T-cell (primary cell): ENCODE results near the gene CYB561D2. TPM values are rescaled to one million over a fixed set of nuclear protein-coding genes. Genes with fewer than 3 reads are reported as not detected.

ENCODE experiments used
- ATAC-seq, 4 experiments: fragments of 200-7000 bp in 3 of 4; fragments of 150-1000 bp in 1 of 4; cut with Tn5 transposase; replicated peaks in 1 of 4; 1 replicate in 3 of 4; 2 replicates in 1 of 4; pipeline ENCODE4 v1.10.0; 2021; ENCODE audit warnings: moderate library complexity in 3 of 4, mild to moderate bottlenecking in 2 of 4, moderate number of reproducible peaks in 1 of 4
- CTCF ChIA-PET, 2 donors: fragments of 300-600 bp; sonication (Branson Sonifier 250); formaldehyde crosslinking; loops; one replicate each; lab custom pipeline; 2022; ENCODE audit warnings: antibody characterized with exemption in 2 of 2; lab: Charles Lee
- POLR2A ChIA-PET, 2 donors: fragments of 300-600 bp; sonication (Branson Sonifier 250); formaldehyde crosslinking; loops; one replicate each; lab custom pipeline; 2022; ENCODE audit warnings: antibody characterized with exemption in 2 of 2; lab: Charles Lee
- DNase-seq, 35 experiments: peaks; one replicate each; pipeline versions ENCODE4 v3.0.0 to v3.0.0-alpha.2; 2013 to 2023
- H3K27ac ChIP-seq: one replicate; pipeline ENCODE4 v1.5.1; 2013; ENCODE audit warnings: low read length
- H3K27me3 ChIP-seq, 2 experiments: replicated peaks in 1 of 2; 1 replicate in 1 of 2; 2 replicates in 1 of 2; pipeline versions ENCODE4 v1.6.1 to v1.7.0; 2013; ENCODE audit warnings: low read length in 1 of 2, mixed read lengths in 1 of 2; ENCODE audit not compliant: control insufficient read depth in 2 of 2, insufficient read depth in 2 of 2; ENCODE audit errors: extremely low read depth in 1 of 2
- H3K36me3 ChIP-seq, 2 donors: 1 replicate in 1 of 2; 2 replicates in 1 of 2; pipeline versions ENCODE4 v1.6.1 to v1.7.0; 2013; ENCODE audit warnings: low read length in 1 of 2; ENCODE audit not compliant: control insufficient read depth in 2 of 2, insufficient read depth in 1 of 2; ENCODE audit errors: extremely low read depth in 1 of 2
- H3K4me1 ChIP-seq, 2 experiments: 1 replicate in 1 of 2; 2 replicates in 1 of 2; pipeline versions ENCODE4 v1.6.1 to v1.7.0; 2013; ENCODE audit warnings: low read length in 2 of 2, mixed read lengths in 1 of 2; ENCODE audit not compliant: insufficient read depth in 2 of 2, control insufficient read depth in 1 of 2; ENCODE audit errors: extremely low read depth in 1 of 2
- H3K4me3 ChIP-seq, 2 donors: 1 replicate in 1 of 2; 2 replicates in 1 of 2; pipeline versions ENCODE4 v1.5.1 to v1.7.0; 2013; ENCODE audit warnings: mild to moderate bottlenecking in 2 of 2, low read length in 1 of 2, moderate library complexity in 1 of 2; ENCODE audit not compliant: control insufficient read depth in 1 of 2; ENCODE audit errors: extremely low read depth in 1 of 2
- H3K9me3 ChIP-seq: 2 replicates; pipeline ENCODE4 v1.7.0; 2013
- H3K27ac Mint-ChIP-seq, 2 donors: one replicate each; pipeline ENCODE4 v1.8.0; 2020 to 2021; ENCODE audit warnings: mild to moderate bottlenecking in 2 of 2, mixed read lengths in 2 of 2
- H3K27me3 Mint-ChIP-seq, 2 donors: one replicate each; pipeline ENCODE4 v1.8.0; 2021 to 2022; ENCODE audit warnings: mixed read lengths in 2 of 2
- H3K36me3 Mint-ChIP-seq: one replicate; pipeline ENCODE4 v1.8.0; 2021; ENCODE audit warnings: mixed read lengths
- H3K4me1 Mint-ChIP-seq, 3 donors: one replicate each; pipeline ENCODE4 v1.8.0; 2020 to 2022; ENCODE audit warnings: mixed read lengths in 3 of 3, mild to moderate bottlenecking in 1 of 3
- H3K4me3 Mint-ChIP-seq, 3 donors: one replicate each; pipeline ENCODE4 v1.8.0; 2020 to 2022; ENCODE audit warnings: mild to moderate bottlenecking in 3 of 3, mixed read lengths in 3 of 3, moderate library complexity in 3 of 3
- H3K9me3 Mint-ChIP-seq, 3 donors: one replicate each; pipeline ENCODE4 v1.8.0; 2020 to 2022; ENCODE audit warnings: mixed read lengths in 3 of 3
- WGBS: methylation state at CpG from one replicate; pipeline ENCODE4 v1.1.5; 2013; ENCODE audit warnings: missing lambda C conversion rate; ENCODE audit not compliant: insufficient coverage; 5-methylcytosine and 5-hydroxymethylcytosine counted together
- total RNA-seq, 35 experiments: library from RNA in 6 of 35; stranded (reverse) in 6 of 35; fragments of 120-200 nt in 1 of 35; gene quantifications; one replicate each; pipeline versions ENCODE4 v1.2.1 to v1.2.4 and lab custom pipeline; 2013 to 2026

The CYB561D2 gene
- total RNA-seq, 5 donors from 2014 or later (not counting 1 experiment from before 2014, with no cell fraction given), result 25.7 to 45.3 (median 32.7) TPM

GRCh38 chr3:50351323-50351697, 648 bp downstream of the CYB561D2 start:
- POLR2A ChIA-PET, result interaction anchor here in 1 of 2 donors (0.7 kb wide), 1 partner anchor 9 kb away, joined by 3 read pairs; no protein-coding TSS in a partner anchor
- Mint-ChIP-seq H3K4me1 (peaks cover 62 to 71% (median 67%) of the 10 kb centered on the region in 3 donors), H3K27ac (peak overlapping the region; percentile 99 to 100), H3K9me3 (no peaks in the 10 kb centered on the region), H3K4me3 (peak overlapping the region; percentile 94 to 99 (median 97)), H3K27me3 (no peaks in the 10 kb centered on the region), H3K36me3 (peaks cover 21% of the 10 kb centered on the region)
- Histone ChIP-seq H3K4me1 (peaks cover 23 to 69% of the 10 kb centered on the region in 2 experiments), H3K27me3 (no peaks in the 10 kb centered on the region), H3K9me3 (no peaks in the 10 kb centered on the region), H3K4me3 (peak overlapping the region; percentile 88 to 96), H3K27ac (peak overlapping the region; percentile 89), H3K36me3 (peaks cover 6 to 56% of the 10 kb centered on the region in 2 donors)
- CTCF ChIA-PET, result interaction anchor here (0.5 to 2.1 kb wide), 4 partner anchors 8 to 156 kb away, joined by 3 to 10 read pairs (median 6); partner anchors contain the start of genes HYAL3 (in 1 of the 2), NAA80 (in 1 of the 2) and TMEM115 (in 1 of the 2)
- ATAC-seq, result no peak
- DNase-seq, result no peak
- WGBS, result 51% methylated on average over 7 of the region's 11 CpGs

- H3K4me1 Mint-ChIP-seq, result peaks cover 68 to 74% (median 71%) of the 10 kb centered on the region in 3 donors
- H3K9me3 ChIP-seq, result no peaks in the 10 kb centered on the region
- no peak for ATAC-seq
- ChIA-PET POLR2A (no interaction called here), CTCF (interaction anchor here in 1 of 2 donors (0.7 kb wide), 1 partner anchor 1901 kb away, joined by 10 read pairs; no protein-coding TSS in a partner anchor)
- peaks cover 33 to 70% of the 10 kb centered on the region in 2 experiments for H3K4me1 ChIP-seq
- H3K27ac ChIP-seq, result no peak overlapping the region
- no peak for DNase-seq
- H3K9me3 Mint-ChIP-seq, result no peaks in the 10 kb centered on the region
- H3K4me3 ChIP-seq, result no peak overlapping the region
- 0% methylated on average over 1 of the region's 2 CpGs for WGBS
- H3K27me3 ChIP-seq, result no peaks in the 10 kb centered on the region
- H3K27ac Mint-ChIP-seq, result peak overlapping the region in 1 of 2 donors; percentile 16
- no peaks in the 10 kb centered on the region for H3K27me3 Mint-ChIP-seq
- peaks cover 21% of the 10 kb centered on the region for H3K36me3 Mint-ChIP-seq
- H3K36me3 ChIP-seq, result peaks cover 6 to 58% of the 10 kb centered on the region in 2 donors
- H3K4me3 Mint-ChIP-seq, result no peak overlapping the region
Measured at GRCh38 chr3:50352781-50353180, 2.1 kb downstream of the CYB561D2 start.

- ChIA-PET POLR2A (no interaction called here), CTCF (interaction anchor here in 1 of 2 donors (0.7 kb wide), 1 partner anchor 30 kb away, joined by 3 read pairs; no protein-coding TSS in a partner anchor)
- 99% methylated on average over 10 of the region's 12 CpGs for WGBS
- Histone ChIP-seq H3K4me1 (peaks cover 39 to 70% of the 10 kb centered on the region in 2 experiments), H3K27me3 (no peaks in the 10 kb centered on the region), H3K36me3 (peaks cover 6 to 52% of the 10 kb centered on the region in 2 donors), H3K27ac (no peak overlapping the region), H3K4me3 (no peak overlapping the region), H3K9me3 (no peaks in the 10 kb centered on the region)
- H3K9me3 Mint-ChIP-seq, result no peaks in the 10 kb centered on the region
- no peaks in the 10 kb centered on the region for H3K27me3 Mint-ChIP-seq
- H3K27ac Mint-ChIP-seq, result no peak overlapping the region
- H3K36me3 Mint-ChIP-seq, result peaks cover 20% of the 10 kb centered on the region
- ATAC-seq (no peak), DNase-seq (no peak)
- peaks cover 68 to 74% (median 71%) of the 10 kb centered on the region in 3 donors for H3K4me1 Mint-ChIP-seq
- no peak overlapping the region for H3K4me3 Mint-ChIP-seq
Measured at GRCh38 chr3:50353245-50354004, 2.8 kb downstream of the CYB561D2 start.

GRCh38 chr3:50354186-50354764, 3.6 kb downstream of the CYB561D2 start:
- Mint-ChIP-seq H3K27ac (peak overlapping the region in 1 of 2 donors; percentile 5), H3K4me3 (no peak overlapping the region), H3K4me1 (peaks cover 64 to 70% (median 65%) of the 10 kb centered on the region in 3 donors)

GRCh38 chr3:50354850-50355249, 4.2 kb downstream of the CYB561D2 start:
- CTCF ChIA-PET, result no interaction called here
- Mint-ChIP-seq H3K9me3 (no peaks in the 10 kb centered on the region), H3K4me3 (no peak overlapping the region), H3K4me1 (peaks cover 65 to 70% (median 66%) of the 10 kb centered on the region in 3 donors), H3K27me3 (no peaks in the 10 kb centered on the region), H3K27ac (peak overlapping the region in 1 of 2 donors; percentile 4), H3K36me3 (peaks cover 13% of the 10 kb centered on the region)
- DNase-seq (no peak), ATAC-seq (no peak)
- 95% methylated on average over 5 of the region's 7 CpGs for WGBS
- Histone ChIP-seq H3K4me3 (no peak overlapping the region), H3K27ac (no peak overlapping the region), H3K36me3 (peaks cover 6 to 45% of the 10 kb centered on the region in 2 donors), H3K9me3 (no peaks in the 10 kb centered on the region), H3K27me3 (no peaks in the 10 kb centered on the region), H3K4me1 (peaks cover 36 to 67% of the 10 kb centered on the region in 2 experiments)
- POLR2A ChIA-PET, result no interaction called here

More at GRCh38 chr3:50354186-50354764, 3.6 kb downstream of the CYB561D2 start:
- no peaks in the 10 kb centered on the region for H3K27me3 Mint-ChIP-seq
- Histone ChIP-seq H3K36me3 (peaks cover 6 to 45% of the 10 kb centered on the region in 2 donors), H3K4me1 (peaks cover 42 to 70% of the 10 kb centered on the region in 2 experiments), H3K27ac (no peak overlapping the region), H3K9me3 (no peaks in the 10 kb centered on the region), H3K27me3 (no peaks in the 10 kb centered on the region), H3K4me3 (no peak overlapping the region)
- POLR2A ChIA-PET, result no interaction called here
- CTCF ChIA-PET, result interaction anchor here (0.6 to 0.7 kb wide), 3 partner anchors 31 to 222 kb away, joined by 3 to 5 read pairs (median 3); no protein-coding TSS in a partner anchor
- no peaks in the 10 kb centered on the region for H3K9me3 Mint-ChIP-seq
- peaks cover 13% of the 10 kb centered on the region for H3K36me3 Mint-ChIP-seq
- 88% methylated on average over 4 of the region's 5 CpGs for WGBS
- DNase-seq (no peak), ATAC-seq (no peak)
